Panc1 (cell line): ENCODE data around the gene AVL9. TPM values are rescaled to one million over a fixed set of nuclear protein-coding genes. Genes with fewer than 3 reads are reported as not detected.

Source experiments
- ATAC-seq: fragments of 200-7000 bp; cut with Tn5 transposase; 2 replicates; pipeline ENCODE4 v1.9.1; 2020; ENCODE audit warnings: mild to moderate bottlenecking, moderate library complexity
- BruUV-seq: library from RNA; stranded (reverse); fragments of 400-500 nt; replicated peaks from 2 replicates; lab custom pipeline; 2021; lab: Mats Ljungman, UMichigan
- CTCF ChIA-PET: fragments of 300-600 bp; sonication (Branson Sonifier 250); formaldehyde crosslinking; loops from one replicate; lab custom pipeline; 2022; ENCODE audit warnings: antibody characterized with exemption; lab: Charles Lee
- POLR2A ChIA-PET: fragments of 300-600 bp; sonication (Branson Sonifier 250); formaldehyde crosslinking; loops from one replicate; lab custom pipeline; 2022; ENCODE audit warnings: antibody characterized with exemption; lab: Charles Lee
- DNase-seq: peaks from one replicate; pipeline ENCODE4 v3.0.0-alpha.2; 2010; ENCODE audit warnings: low read depth, low spot score
- H3K27ac ChIP-seq: 2 replicates; pipeline ENCODE4 v1.5.1; 2011; ENCODE audit warnings: mild to moderate bottlenecking, low read length, inconsistent platforms
- H3K27me3 ChIP-seq: fragments of 200-500 bp; sonication (Bioruptor generic); 2 replicates; pipeline ENCODE4 v1.6.0; 2014; ENCODE audit warnings: low read length, inconsistent platforms; ENCODE audit not compliant: control insufficient read depth, insufficient read depth
- H3K36me3 ChIP-seq: fragments of 200-500 bp; sonication (Bioruptor generic); 2 replicates; pipeline ENCODE4 v1.5.1; 2014; ENCODE audit warnings: inconsistent platforms, mild to moderate bottlenecking, low read length, moderate library complexity; ENCODE audit not compliant: control insufficient read depth, insufficient read depth
- H3K4me1 ChIP-seq: 2 replicates; pipeline ENCODE4 v1.5.1; 2011; ENCODE audit warnings: inconsistent platforms, mild to moderate bottlenecking, low read length, moderate library complexity; ENCODE audit not compliant: control insufficient read depth, insufficient read depth
- H3K4me3 ChIP-seq, 2 experiments: 2 replicates each; pipeline ENCODE4 v1.5.1; 2011 to 2012; ENCODE audit warnings: low read depth in 2 of 2, low read length in 2 of 2, mild to moderate bottlenecking in 2 of 2, inconsistent platforms in 1 of 2, moderate library complexity in 1 of 2
- H3K9me3 ChIP-seq: fragments of 200-500 bp; sonication (Bioruptor generic); 2 replicates; pipeline ENCODE4 v1.5.1; 2014; ENCODE audit warnings: low read depth, mild to moderate bottlenecking, inconsistent platforms, low read length, moderate library complexity; ENCODE audit not compliant: control insufficient read depth, insufficient read depth
- POLR2AphosphoS5 ChIP-seq: IDR thresholded peaks from 2 replicates; pipeline ENCODE4 v1.6.1; 2012; ENCODE audit warnings: mild to moderate bottlenecking, low read depth, low read length, moderate library complexity
- SIN3A ChIP-seq: IDR thresholded peaks from 2 replicates; pipeline ENCODE4 v1.6.1; 2012; ENCODE audit warnings: low read depth, mild to moderate bottlenecking, low read length, moderate library complexity, borderline replicate concordance; ENCODE audit not compliant: insufficient read depth
- TCF7L2 ChIP-seq: IDR thresholded peaks from 2 replicates; pipeline ENCODE4 v1.6.1; 2011; ENCODE audit warnings: mild to moderate bottlenecking, low read depth, low read length, inconsistent platforms
- in situ Hi-C: cut with HindIII; loops from 2 replicates; pipeline ENCODE4 v1.10.0; 2016; ENCODE audit warnings: low sequenced_read_pairs, low pct_unique_long_range_greater_than_20kb
- intact Hi-C: fragments of 100-400 bp; cut with micrococcal nuclease; formaldehyde crosslinking; loops from one replicate; pipeline ENCODE4 v1.10.0; 2022; ENCODE audit not compliant: unreplicated experiment
- total RNA-seq: library from RNA; stranded (reverse); gene quantifications from one replicate; pipeline ENCODE4 v1.2.1, GENCODE V29; 2021; ENCODE audit not compliant: unreplicated experiment
- TF ChIP-seq, protein P1 (sequence below), 2 experiments: IDR thresholded peaks; 2 replicates each; pipeline ENCODE4 v1.6.1; 2011 to 2012; ENCODE audit warnings: low read depth in 2 of 2, control low read depth in 1 of 2, low read length in 1 of 2, mild to moderate bottlenecking in 1 of 2, moderate library complexity in 1 of 2; ENCODE audit not compliant: insufficient read depth in 1 of 2
- TF ChIP-seq, protein P2 (sequence below): fragments of 450-650 bp; IDR thresholded peaks from 2 replicates; pipeline ENCODE4 v1.5.1; 2017; ENCODE audit warnings: mild to moderate bottlenecking

Gene AVL9
- total RNA-seq, 1 experiment from 2014 or later: 66.6 TPM

DNA sequence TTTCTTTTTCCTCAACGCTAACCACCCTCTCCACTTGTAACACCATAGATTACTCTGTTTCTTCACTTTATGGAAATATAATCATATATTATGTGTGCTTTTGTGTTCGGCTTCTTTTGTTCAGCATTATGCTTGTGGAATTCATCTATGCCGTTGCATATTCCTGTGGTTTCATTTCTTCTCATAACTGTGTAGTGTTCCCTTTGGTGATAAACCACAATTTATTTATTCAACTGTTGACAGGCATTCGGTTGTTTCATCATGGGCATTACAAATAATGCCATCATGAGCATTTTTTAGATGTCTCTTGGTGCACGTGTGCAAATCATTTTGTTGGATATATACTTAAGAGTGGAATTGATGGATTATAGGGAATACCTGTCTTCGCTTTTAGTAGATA, 12.1 kb downstream of the AVL9 start:
- TF ChIP-seq TCF7L2 (no peak), SIN3A (no peak), POLR2AphosphoS5 (no peak)
- TF ChIP-seq, protein P1, sequence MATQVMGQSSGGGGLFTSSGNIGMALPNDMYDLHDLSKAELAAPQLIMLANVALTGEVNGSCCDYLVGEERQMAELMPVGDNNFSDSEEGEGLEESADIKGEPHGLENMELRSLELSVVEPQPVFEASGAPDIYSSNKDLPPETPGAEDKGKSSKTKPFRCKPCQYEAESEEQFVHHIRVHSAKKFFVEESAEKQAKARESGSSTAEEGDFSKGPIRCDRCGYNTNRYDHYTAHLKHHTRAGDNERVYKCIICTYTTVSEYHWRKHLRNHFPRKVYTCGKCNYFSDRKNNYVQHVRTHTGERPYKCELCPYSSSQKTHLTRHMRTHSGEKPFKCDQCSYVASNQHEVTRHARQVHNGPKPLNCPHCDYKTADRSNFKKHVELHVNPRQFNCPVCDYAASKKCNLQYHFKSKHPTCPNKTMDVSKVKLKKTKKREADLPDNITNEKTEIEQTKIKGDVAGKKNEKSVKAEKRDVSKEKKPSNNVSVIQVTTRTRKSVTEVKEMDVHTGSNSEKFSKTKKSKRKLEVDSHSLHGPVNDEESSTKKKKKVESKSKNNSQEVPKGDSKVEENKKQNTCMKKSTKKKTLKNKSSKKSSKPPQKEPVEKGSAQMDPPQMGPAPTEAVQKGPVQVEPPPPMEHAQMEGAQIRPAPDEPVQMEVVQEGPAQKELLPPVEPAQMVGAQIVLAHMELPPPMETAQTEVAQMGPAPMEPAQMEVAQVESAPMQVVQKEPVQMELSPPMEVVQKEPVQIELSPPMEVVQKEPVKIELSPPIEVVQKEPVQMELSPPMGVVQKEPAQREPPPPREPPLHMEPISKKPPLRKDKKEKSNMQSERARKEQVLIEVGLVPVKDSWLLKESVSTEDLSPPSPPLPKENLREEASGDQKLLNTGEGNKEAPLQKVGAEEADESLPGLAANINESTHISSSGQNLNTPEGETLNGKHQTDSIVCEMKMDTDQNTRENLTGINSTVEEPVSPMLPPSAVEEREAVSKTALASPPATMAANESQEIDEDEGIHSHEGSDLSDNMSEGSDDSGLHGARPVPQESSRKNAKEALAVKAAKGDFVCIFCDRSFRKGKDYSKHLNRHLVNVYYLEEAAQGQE (IDR thresholded peaks at IDR 0.05; ENCODE audit: insufficient read depth in 1 of 2, low read depth in 2 of 2, low read length in 1 of 2): no peak
- TF ChIP-seq, protein P2, sequence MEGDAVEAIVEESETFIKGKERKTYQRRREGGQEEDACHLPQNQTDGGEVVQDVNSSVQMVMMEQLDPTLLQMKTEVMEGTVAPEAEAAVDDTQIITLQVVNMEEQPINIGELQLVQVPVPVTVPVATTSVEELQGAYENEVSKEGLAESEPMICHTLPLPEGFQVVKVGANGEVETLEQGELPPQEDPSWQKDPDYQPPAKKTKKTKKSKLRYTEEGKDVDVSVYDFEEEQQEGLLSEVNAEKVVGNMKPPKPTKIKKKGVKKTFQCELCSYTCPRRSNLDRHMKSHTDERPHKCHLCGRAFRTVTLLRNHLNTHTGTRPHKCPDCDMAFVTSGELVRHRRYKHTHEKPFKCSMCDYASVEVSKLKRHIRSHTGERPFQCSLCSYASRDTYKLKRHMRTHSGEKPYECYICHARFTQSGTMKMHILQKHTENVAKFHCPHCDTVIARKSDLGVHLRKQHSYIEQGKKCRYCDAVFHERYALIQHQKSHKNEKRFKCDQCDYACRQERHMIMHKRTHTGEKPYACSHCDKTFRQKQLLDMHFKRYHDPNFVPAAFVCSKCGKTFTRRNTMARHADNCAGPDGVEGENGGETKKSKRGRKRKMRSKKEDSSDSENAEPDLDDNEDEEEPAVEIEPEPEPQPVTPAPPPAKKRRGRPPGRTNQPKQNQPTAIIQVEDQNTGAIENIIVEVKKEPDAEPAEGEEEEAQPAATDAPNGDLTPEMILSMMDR: no peak
- ChIA-PET POLR2A (no interaction called here), CTCF (no interaction called here)
- no TSS peak for BruUV-seq
- no peak for DNase-seq
- no peak for ATAC-seq
- Histone ChIP-seq H3K4me1 (peaks cover 3% of the 10 kb centered on the region; the same call in 1 of the 2 replicates), H3K36me3 (no peaks in the 10 kb centered on the region), H3K27ac (peak overlapping the region; percentile 18; the same call in 1 of the 2 replicates), H3K4me3 (no peak overlapping the region), H3K27me3 (no peaks in the 10 kb centered on the region), H3K9me3 (peaks cover 11% of the 10 kb centered on the region; the same call in 1 of the 2 replicates)
- intact Hi-C loops: no loop called here
- in situ Hi-C loops: no loop called here

DNA sequence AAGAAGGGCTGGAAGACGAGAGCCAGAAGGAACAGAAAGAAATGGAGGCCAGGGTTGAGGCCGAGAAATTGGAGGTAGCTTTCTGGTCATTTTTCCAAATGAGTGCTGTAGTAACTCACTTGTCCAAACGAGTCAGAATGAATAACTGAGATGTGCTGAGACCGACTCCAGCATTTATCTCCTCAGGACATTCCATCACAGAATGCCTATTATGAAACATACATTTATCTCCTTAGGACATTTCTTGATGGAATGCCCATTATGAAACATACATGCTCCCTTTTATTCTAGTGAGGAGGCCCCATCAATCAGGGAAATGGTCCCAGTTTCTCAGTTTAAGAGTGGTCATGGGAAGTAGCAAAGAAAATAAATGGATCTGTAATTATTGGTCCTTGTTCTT, 16.5 kb downstream of the AVL9 start:
- no peak overlapping the region for H3K4me3 ChIP-seq
- no peaks in the 10 kb centered on the region for H3K27me3 ChIP-seq
- in situ Hi-C loops: no loop called here
- no peaks in the 10 kb centered on the region for H3K4me1 ChIP-seq
- no TSS peak for BruUV-seq
- TF ChIP-seq POLR2AphosphoS5 (no peak), TCF7L2 (no peak), SIN3A (no peak)
- TF ChIP-seq, protein P1 (IDR thresholded peaks at IDR 0.05; ENCODE audit: insufficient read depth in 1 of 2, low read depth in 2 of 2, low read length in 1 of 2): no peak
- TF ChIP-seq, protein P2: no peak
- peaks cover 29% of the 10 kb centered on the region; the same call in 1 of the 2 replicates for H3K9me3 ChIP-seq
- ATAC-seq: no peak
- no peaks in the 10 kb centered on the region for H3K36me3 ChIP-seq
- intact Hi-C loops: no loop called here
- no peak overlapping the region for H3K27ac ChIP-seq
- ChIA-PET POLR2A (no interaction called here), CTCF (no interaction called here)
- DNase-seq: no peak
